Right lobe of liver (tissue), 6 donors: Measurements from ENCODE around the gene TM2D1. TPM values are rescaled to one million over a fixed set of nuclear protein-coding genes. Genes with fewer than 3 reads are reported as not detected.
"Not testable (repeated sequence)": the region's sequence is repeated elsewhere in the genome, so short reads cannot be mapped to it uniquely, and the experiment has no call there.

ENCODE experiments used
- ATAC-seq, 4 donors: fragments of 200-7000 bp; cut with Tn5 transposase; one replicate each; pipeline ENCODE4 v1.9.1; 2020; ENCODE audit warnings: mild to moderate bottlenecking in 4 of 4, moderate library complexity in 4 of 4
- DNase-seq, 3 donors: peaks; one replicate each; pipeline ENCODE4 v3.0.0-alpha.2; 2020
- H3K27ac ChIP-seq, 3 donors: fragments of 200-600 bp; one replicate each; pipeline ENCODE4 v1.8.0; 2022
- H3K27me3 ChIP-seq, 2 donors: fragments of 200-600 bp; one replicate each; pipeline ENCODE4 v1.8.0; 2022
- H3K36me3 ChIP-seq, 4 donors: fragments of 200-600 bp; sonication (generic) in 1 of 4; one replicate each; pipeline versions ENCODE4 v1.5.1 to v1.8.0; 2017 to 2022; ENCODE audit warnings: control low read depth in 1 of 4
- H3K4me1 ChIP-seq, 4 donors: fragments of 200-600 bp; sonication (generic) in 1 of 4; one replicate each; pipeline versions ENCODE4 v1.5.1 to v1.8.0; 2017 to 2022; ENCODE audit warnings: control low read depth in 1 of 4
- H3K4me3 ChIP-seq, 3 donors: fragments of 200-600 bp; one replicate each; pipeline ENCODE4 v1.8.0; 2022
- H3K9me3 ChIP-seq, 4 donors: fragments of 200-600 bp; sonication (generic) in 1 of 4; one replicate each; pipeline versions ENCODE4 v1.5.1 to v1.8.0; 2017 to 2022; ENCODE audit warnings: control low read depth in 1 of 4
- CTCF ChIP-seq, 4 donors: fragments of 200-600 bp in 3 of 4; fragments of 450-650 bp in 1 of 4; IDR thresholded peaks; one replicate each; pipeline versions ENCODE4 v1.5.1 to v1.8.0; 2016 to 2022; ENCODE audit warnings: antibody characterized with exemption in 4 of 4, mild to moderate bottlenecking in 2 of 4
- POLR2A ChIP-seq: fragments of 450-650 bp; IDR thresholded peaks from one replicate; pipeline ENCODE4 v1.6.1; 2017; ENCODE audit warnings: antibody characterized with exemption, mild to moderate bottlenecking
- WGBS: methylation state at CpG from one replicate; pipeline ENCODE4 v1.1.6; 2018; ENCODE audit warnings: low coverage, low lambda C conversion rate; ENCODE audit not compliant: insufficient coverage; ENCODE audit errors: missing lambda C conversion rate; 5-methylcytosine and 5-hydroxymethylcytosine counted together
- intact Hi-C, 2 donors: fragments of 100-400 bp; cut with DNase I; formaldehyde crosslinking; loops; one replicate each; pipeline versions ENCODE4 v1.11.2 to v1.14.1; 2022
- total RNA-seq, 6 experiments: library from RNA; depleted of rRNA in 2 of 6; stranded (reverse); fragments of >200 nt in 2 of 6; fragmentation: NEBNext Ultra II Directional in 3 of 6; extraction: Animal tissue kit (Norgen Biotek cat#: 25700) in 3 of 6; gene quantifications; one replicate each; pipeline versions ENCODE4 v1.1.0 to v1.2.4, GENCODE V29; 2016 to 2023
- donor health status: DM: no; HTN: yes; CAD: no.
- donor health status: DM: no; HTN: no; CAD: no.
- donor health status: DM: no; HTN: no; CAD: no.
- donor health status: DM: no; HTN: yes; CAD: no.
- donor health status: DM: no; HTN: yes; CAD: no.

The TM2D1 gene
- total RNA-seq, 6 experiments from 2014 or later: 15.0 to 24.5 (median 20.3) TPM

- H3K9me3 ChIP-seq: no peaks in the 10 kb centered on the region
- peak; percentile 50 to 68 (median 64) for ATAC-seq
- peak overlapping the region; percentile 68 to 90 (median 87) for H3K27ac ChIP-seq
- 0% methylated on average over 5 of the region's 74 CpGs for WGBS
- DNase-seq: peak; percentile 48 to 66 (median 60)
- peak overlapping the region; percentile 79 to 98 (median 90) for H3K4me3 ChIP-seq
- TF ChIP-seq CTCF (IDR thresholded peaks at IDR 0.05) (no peak), POLR2A (no peak)
- H3K4me1 ChIP-seq: peaks cover 0 to 35% (median 4%) of the 10 kb centered on the region in 4 donors
- intact Hi-C loops: no loop called here
- no peaks in the 10 kb centered on the region for H3K27me3 ChIP-seq
- no peaks in the 10 kb centered on the region for H3K36me3 ChIP-seq
Measured at GRCh38 chr1:61742620-61743430, 17.9 kb upstream of the TM2D1 start.

GRCh38 chr1:61741711-61742619, 17.0 kb upstream of the TM2D1 start, which contains the start of gene PATJ:
TSS of gene PATJ (plus strand) at chr1:61742480. CDS start at chr1:61762893, 20,413 bp downstream.
- no peaks in the 10 kb centered on the region for H3K27me3 ChIP-seq
- 10% methylated on average over 15 of the region's 54 CpGs for WGBS
- H3K36me3 ChIP-seq: no peaks in the 10 kb centered on the region
- TF ChIP-seq POLR2A (peak; percentile 52), CTCF (IDR thresholded peaks at IDR 0.05) (no peak)
- peak within 1 kb of the TSS; percentile 68 to 90 (median 87) for H3K27ac ChIP-seq
- DNase-seq (peak; percentile 83 to 87 (median 84)), ATAC-seq (peak; percentile 92 to 98 (median 94))
- H3K9me3 ChIP-seq: no peaks in the 10 kb centered on the region
- intact Hi-C loops: no loop called here
- H3K4me3 ChIP-seq: peak within 1 kb of the TSS; percentile 79 to 98 (median 90)
- H3K4me1 ChIP-seq: peaks cover 0 to 27% (median 4%) of the 10 kb centered on the region in 4 donors

GRCh38 chr1:61740751-61741700, 16.1 kb upstream of the TM2D1 start:
- ATAC-seq (no peak), DNase-seq (no peak)
- peak overlapping the region in 1 of 3 donors; percentile 79 for H3K4me3 ChIP-seq
- WGBS: 77% methylated on average over 15 of the region's 19 CpGs
- no peaks in the 10 kb centered on the region for H3K27me3 ChIP-seq
- H3K4me1 ChIP-seq: peaks cover 0 to 20% (median 2%) of the 10 kb centered on the region in 4 donors
- no peaks in the 10 kb centered on the region for H3K36me3 ChIP-seq
- no peak overlapping the region for H3K27ac ChIP-seq
- intact Hi-C loops: no loop called here
- no peaks in the 10 kb centered on the region for H3K9me3 ChIP-seq
- no peak for TF ChIP-seq CTCF (IDR thresholded peaks at IDR 0.05)
- TF ChIP-seq POLR2A: no peak

- Histone ChIP-seq H3K36me3 (no peaks in the 10 kb centered on the region), H3K4me3 (no peak overlapping the region), H3K4me1 (no peaks in the 10 kb centered on the region), H3K27ac (no peak overlapping the region), H3K9me3 (no peaks in the 10 kb centered on the region), H3K27me3 (no peaks in the 10 kb centered on the region)
- intact Hi-C loops: no loop called here
- TF ChIP-seq CTCF (IDR thresholded peaks at IDR 0.05): no peak
- TF ChIP-seq POLR2A: no peak
- ATAC-seq (no peak), DNase-seq (no peak)
- WGBS: 67% methylated on average over 3 of the region's 3 CpGs
Measured at GRCh38 chr1:61732726-61733125, 7.8 kb upstream of the TM2D1 start.

- WGBS: 8% methylated on average over 1 of the region's 1 CpG
- H3K4me1 ChIP-seq, H3K27me3 ChIP-seq, ATAC-seq, H3K4me3 ChIP-seq, intact Hi-C loops, H3K9me3 ChIP-seq, H3K36me3 ChIP-seq, H3K27ac ChIP-seq, DNase-seq: not testable (repeated sequence)
Measured at GRCh38 chr1:61730679-61731078, 5.7 kb upstream of the TM2D1 start.
